Head of caudate nucleus (tissue), 42 donors: ENCODE results near the gene SENP6.

ENCODE experiments used
- DNase-seq, 42 donors: peaks; one replicate each; pipeline versions ENCODE4 v3.0.0 to v3.0.0-alpha.2; 2020 to 2021; ENCODE audit warnings: mixed read lengths in 7 of 42
- intact Hi-C: fragments of 100-400 bp; cut with DNase I; formaldehyde crosslinking; loops from one replicate; pipeline ENCODE4 v1.15.0; 2022

SENP6 gene

DNA sequence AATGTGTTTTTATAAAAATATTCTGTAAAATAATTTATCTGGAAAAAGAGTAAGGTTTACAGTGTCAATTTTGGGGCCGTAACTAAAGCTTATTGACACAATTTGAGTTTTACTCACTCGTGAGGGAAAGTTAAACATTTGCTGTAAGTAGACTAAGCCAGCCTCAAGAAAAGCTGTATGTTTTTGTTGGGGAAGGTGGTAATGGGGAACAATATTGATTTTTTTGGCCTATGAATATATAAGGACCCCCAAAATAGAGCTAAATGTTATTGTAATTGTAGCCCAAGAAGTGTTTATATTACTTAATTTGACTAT lies 1.4 kb downstream of the SENP6 start:
- no peak for DNase-seq
- intact Hi-C loops = loop anchor here (10.0 kb wide), 2 partner anchors 142 to 318 kb away; partner anchors contain the start of genes MYO6 and TMEM30A

DNA sequence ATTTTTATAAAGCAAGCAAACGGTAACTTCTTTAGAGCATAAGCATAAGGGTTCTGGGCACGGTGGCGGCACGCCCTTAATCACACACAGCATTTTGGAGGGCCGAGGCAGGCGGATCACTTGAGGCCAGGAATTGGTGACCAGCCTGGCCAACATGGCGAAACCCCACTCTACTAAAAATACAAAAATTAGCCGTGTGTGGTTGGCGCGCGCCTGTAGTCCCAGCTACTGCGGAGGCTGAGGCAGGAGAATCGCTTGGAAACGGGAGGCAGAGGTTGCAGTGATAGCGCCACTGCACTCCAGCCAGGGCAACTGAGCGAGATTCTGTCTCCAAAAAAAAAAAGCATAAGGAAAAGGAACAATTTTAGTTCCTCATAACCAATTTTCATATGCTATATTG lies 2.6 kb downstream of the SENP6 start:
- DNase-seq = no peak
- intact Hi-C loops = loop anchor here (10.0 kb wide), 2 partner anchors 141 to 319 kb away; partner anchors contain the start of genes MYO6 and TMEM30A

DNA sequence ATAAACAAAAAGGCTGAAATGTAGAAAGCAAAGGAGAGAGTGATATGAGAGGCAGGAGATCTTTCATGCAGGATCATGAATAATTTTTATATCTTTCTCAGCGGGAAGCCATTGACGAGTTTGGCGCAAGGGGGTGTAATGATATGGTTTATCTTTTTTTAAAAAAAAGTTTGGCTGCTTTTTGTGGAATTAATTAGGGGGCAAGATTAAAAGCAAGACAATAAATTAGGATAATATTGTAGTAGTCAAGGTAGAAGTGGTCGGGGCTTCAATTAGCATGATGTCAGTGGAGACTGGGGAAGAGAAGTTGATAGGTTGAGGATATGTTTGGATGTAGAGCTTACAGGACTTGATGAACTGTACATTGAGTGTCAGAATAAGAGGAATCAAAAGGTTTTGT lies 4.0 kb downstream of the SENP6 start:
- intact Hi-C loops = loop anchor here (10.0 kb wide), 2 partner anchors 139 to 321 kb away; partner anchors contain the start of genes MYO6 and TMEM30A
- no peak for DNase-seq

GRCh38 chr6:75608304-75608703 lies 6.6 kb downstream of the SENP6 start:
- intact Hi-C loops = loop anchor here (10.0 kb wide), 2 partner anchors 136 to 324 kb away; partner anchors contain the start of genes MYO6 and TMEM30A
- no peak for DNase-seq

DNA sequence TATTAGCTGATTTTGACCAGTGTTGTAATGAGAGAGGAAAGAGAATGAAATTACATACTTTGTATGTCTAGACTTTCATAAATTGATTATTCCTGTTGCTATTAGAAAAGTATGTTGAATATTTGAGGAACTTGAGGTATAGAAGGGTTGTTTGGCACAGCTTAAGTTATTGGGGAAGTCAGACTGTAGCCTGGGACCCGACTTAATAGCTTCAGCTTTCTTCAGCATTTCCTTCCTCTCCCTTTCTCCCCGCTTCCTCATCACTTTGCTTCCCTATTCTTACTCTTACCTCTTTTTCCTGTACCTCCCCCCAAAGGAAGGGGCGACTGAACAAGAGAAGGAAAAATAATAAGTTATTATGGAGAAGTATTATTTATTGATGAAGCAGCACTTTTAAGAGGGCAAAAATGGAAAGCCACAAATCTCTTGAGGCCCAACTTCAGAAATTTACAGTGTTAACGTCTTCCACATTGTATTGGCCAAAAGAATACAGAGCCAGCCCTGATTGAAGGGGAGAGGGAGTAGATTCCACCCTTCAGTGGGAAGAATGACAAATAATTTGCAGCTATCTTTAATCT lies 7.4 kb downstream of the SENP6 start:
- no peak for DNase-seq
- intact Hi-C loops = loop anchor here (10.0 kb wide), 2 partner anchors 136 to 324 kb away; partner anchors contain the start of genes MYO6 and TMEM30A

DNA sequence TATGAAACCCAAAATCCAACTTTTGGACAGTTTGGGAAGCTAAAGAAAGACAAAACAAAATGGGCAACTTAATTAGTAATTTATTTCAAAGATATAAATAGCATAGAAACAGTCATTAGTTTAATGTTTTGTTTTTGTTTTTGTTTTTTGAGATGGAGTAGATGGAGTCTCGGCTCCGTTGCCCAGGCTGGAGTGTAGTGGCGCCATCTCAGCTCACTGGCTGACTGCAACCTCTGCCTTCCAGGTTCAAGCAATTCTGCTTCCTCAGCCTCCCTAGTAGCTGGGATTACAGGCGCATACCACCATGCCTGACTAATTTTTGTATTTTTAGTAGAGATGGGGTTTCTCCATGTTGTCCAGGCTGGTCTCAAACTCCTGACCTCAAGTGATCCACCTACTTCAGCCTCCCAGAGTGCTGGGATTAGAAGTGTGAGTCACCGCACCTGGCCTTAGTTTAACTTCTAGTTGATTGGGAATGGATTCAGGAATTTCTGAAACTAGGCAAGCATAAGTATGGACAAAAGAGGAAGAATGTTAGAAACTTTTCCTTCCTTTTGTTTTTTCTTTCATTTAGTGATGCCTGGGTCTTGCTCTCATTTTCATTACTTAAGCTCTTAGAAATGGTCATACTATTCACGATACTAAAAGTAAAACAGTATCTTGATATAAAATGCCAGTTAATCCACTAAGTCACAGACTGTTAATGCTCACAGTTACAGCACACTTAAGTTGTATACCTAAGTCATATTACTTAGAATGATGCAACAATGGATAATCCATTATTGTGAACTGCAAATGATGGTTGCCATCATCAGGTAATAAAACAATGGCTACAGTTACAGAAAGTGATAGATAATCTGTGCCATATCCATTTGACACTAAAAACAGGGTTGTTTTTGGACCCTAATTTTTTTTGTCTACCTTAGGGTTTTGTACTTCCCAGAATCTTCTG lies 8.2 kb downstream of the SENP6 start:
- intact Hi-C loops = loop anchor here (10.0 kb wide), 2 partner anchors 135 to 325 kb away; partner anchors contain the start of genes MYO6 and TMEM30A
- DNase-seq = no peak

GRCh38 chr6:75611011-75611701 lies 9.5 kb downstream of the SENP6 start:
- intact Hi-C loops = no loop called here

DNA sequence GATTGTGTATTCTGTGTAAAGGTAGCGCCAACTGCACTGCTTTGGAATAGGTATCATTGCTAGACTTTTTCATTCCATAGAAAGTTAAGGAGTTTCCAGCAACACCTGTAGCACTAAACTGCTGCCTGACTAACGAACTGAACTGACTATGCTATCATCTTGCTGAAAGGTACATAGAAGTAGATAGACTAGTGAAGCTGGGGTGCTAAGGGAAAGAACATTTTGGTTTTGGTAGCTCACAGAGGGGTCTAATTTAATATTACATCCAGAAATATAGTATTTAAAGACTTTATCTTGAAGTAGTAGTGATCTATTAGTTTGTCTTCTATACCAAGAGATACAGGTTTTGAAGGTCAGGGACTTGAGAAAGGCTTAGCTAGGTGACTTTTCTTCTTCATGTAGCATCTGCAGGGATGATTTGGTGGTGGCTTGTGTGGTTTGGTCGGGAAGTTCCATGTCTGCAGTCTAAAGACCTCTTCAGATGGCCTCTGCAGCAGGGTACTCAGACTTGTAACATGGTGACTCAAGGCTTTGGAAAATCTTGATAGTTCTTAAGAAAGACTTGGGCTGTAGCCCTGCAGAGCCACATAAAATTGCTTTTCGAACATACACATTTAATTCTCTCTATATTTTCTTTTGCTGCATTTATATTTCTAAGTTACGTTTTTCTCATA lies 10.2 kb downstream of the SENP6 start:
- intact Hi-C loops = no loop called here
- no peak for DNase-seq

More at GRCh38 chr6:75611011-75611701, 9.5 kb downstream of the SENP6 start:
- no peak for DNase-seq

DNA sequence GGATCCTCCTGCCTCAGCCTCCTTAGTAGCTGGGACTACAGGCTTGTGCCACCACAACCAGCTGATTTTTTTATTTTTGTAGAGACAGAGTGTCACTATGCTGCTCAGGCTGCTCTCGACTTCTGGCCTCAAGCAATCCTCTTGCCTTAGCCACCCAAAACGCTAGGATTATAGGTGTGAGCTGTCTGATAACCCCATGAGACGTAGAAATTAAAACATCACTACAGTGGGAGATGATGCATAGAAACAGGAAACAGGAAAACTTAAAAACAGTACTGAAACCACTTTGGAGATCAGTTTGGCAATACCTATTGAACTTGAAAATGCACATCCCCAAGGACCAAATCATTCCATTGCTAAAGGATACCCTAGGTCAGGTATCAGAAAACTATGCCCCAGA lies 10.8 kb downstream of the SENP6 start:
- intact Hi-C loops = no loop called here
- DNase-seq = no peak

- DNase-seq = no peak
- intact Hi-C loops = no loop called here
Observed at GRCh38 chr6:75613056-75613501, 11.4 kb downstream of the SENP6 start.

DNA sequence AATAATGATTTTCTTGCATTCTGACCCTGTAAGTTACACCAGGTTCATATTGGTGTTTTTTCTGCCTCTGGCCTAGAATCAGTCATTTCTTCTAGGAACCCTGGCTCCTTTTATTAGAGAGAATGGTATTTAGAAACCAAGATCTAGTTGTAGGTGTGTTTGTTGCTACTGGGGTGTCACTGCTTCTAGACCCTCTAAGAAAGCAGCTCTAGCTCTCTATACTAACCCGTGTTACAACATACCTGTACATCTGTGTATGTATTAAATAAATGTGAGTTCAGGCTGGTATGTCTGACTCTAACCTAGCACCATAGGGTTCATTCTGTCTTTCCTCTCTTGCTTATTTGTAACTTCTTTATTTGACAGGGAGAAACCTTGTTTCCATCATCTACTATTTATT lies 16.8 kb downstream of the SENP6 start:
- no peak for DNase-seq
- intact Hi-C loops = no loop called here

DNA sequence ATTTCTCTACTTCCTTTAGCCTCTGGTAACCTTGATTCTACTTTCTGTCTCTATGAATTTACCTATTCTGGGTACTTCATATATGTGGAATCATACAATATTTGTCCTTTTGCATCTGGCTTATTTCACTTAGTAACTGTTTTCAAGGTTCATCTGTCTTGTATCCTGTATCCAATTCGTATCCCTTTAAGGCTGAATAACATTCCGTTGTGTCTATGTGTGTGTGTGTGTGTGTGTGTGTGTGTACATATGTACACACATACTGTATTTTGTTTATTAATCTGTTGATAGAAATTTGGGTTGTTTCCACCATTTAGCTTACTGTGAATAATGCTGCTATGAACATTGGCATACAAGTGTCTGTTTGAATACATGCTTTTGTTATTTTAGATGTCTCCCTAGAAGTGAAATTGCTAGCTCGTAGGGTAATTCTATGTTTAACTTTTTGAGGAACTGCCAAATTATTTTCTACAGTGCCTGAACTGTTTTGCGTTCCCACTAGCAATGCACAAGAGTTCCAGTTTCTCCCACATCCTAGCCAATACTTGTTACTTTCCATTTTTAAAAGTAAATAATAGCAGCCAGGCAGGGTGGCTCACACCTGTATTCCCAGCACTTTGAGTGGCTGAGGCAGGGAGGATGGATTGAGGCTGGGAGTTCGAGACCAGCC lies 17.7 kb downstream of the SENP6 start:
- DNase-seq = no peak
- intact Hi-C loops = no loop called here

- intact Hi-C loops = no loop called here
- DNase-seq = no peak
Observed at GRCh38 chr6:75620381-75621304, 19.0 kb downstream of the SENP6 start.

GRCh38 chr6:75621846-75622245 lies 20.2 kb downstream of the SENP6 start:
- intact Hi-C loops = no loop called here
- DNase-seq = no peak

- intact Hi-C loops = no loop called here
- no peak for DNase-seq
Observed at GRCh38 chr6:75623491-75623890, 21.8 kb downstream of the SENP6 start.

DNA sequence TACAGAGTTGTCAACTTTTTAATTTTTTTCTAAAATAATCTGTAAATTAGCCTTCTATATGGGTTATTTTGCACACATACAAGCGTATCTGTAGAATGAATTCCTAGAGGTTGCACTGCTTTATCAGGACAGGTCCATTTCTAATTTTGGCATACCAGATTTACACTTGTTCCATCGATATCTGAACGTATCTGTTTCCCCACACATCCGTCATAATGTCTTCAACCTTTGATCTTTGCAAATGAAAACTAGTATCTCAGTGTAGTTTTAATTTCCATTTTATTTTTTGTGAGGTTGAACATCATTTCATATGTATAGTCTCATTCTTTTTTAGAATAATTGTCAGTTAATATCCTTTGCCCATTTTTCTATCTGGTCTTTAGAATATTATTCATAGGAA lies 22.7 kb downstream of the SENP6 start:
- DNase-seq = no peak
- intact Hi-C loops = no loop called here

- DNase-seq = no peak
- intact Hi-C loops = no loop called here
Observed at GRCh38 chr6:75624988-75625387, 23.3 kb downstream of the SENP6 start.
